ENCODE measurements around the gene SLC38A11. TPM values are rescaled to one million over a fixed set of nuclear protein-coding genes. Genes with fewer than 3 reads are reported as not detected.

Gene SLC38A11
- total and polyA plus RNA-seq, 2 of the 13 experiments (the other 11 are each of a cell fraction or from before 2014, with no cell fraction given) = 14.0 to 14.3 TPM

- peak; percentile 74 for TF ChIP-seq ATF7 (IDR thresholded peaks at IDR 0.05)
- no peak for TF ChIP-seq ATF7 (CRISPR knock-in tag; IDR thresholded peaks at IDR 0.05)
- TF ChIP-seq ZKSCAN5 (CRISPR knock-in tag; IDR thresholded peaks at IDR 0.05) = no peak
- peak; percentile 92 for TF ChIP-seq IRF2 (CRISPR knock-in tag; IDR thresholded peaks at IDR 0.05)
- TF ChIP-seq KMT2B (CRISPR knock-in tag; IDR thresholded peaks at IDR 0.05) = no peak
- TF ChIP-seq SMC3 (IDR thresholded peaks at IDR 0.05; ENCODE audit: low read length) = no peak
- peak; percentile 70; the same call in 1 of the 2 replicates for TF ChIP-seq ZNF503 (CRISPR knock-in tag; IDR thresholded peaks at IDR 0.05)
- no peak for TF ChIP-seq ZNF777 (CRISPR knock-in tag; IDR thresholded peaks at IDR 0.05)
- TF ChIP-seq TMF1 (CRISPR knock-in tag; IDR thresholded peaks at IDR 0.05; ENCODE audit: low read depth) = no peak
- TF ChIP-seq DDIT3 (CRISPR knock-in tag; IDR thresholded peaks at IDR 0.05) = no peak
- TF ChIP-seq KDM4B (CRISPR knock-in tag; IDR thresholded peaks at IDR 0.05) = no peak
- TF ChIP-seq SYNCRIP (IDR thresholded peaks at IDR 0.05; ENCODE audit: insufficient read depth, low read depth, low read length) = no peak
- TF ChIP-seq ZNF329 (CRISPR knock-in tag; IDR thresholded peaks at IDR 0.05; ENCODE audit: low read depth) = no peak
- TF ChIP-seq THAP11 (CRISPR knock-in tag; IDR thresholded peaks at IDR 0.05) = peak; percentile 74; the same call in 1 of the 2 replicates
- peak; percentile 66; the same call in 1 of the 2 replicates for TF ChIP-seq SIX4 (CRISPR knock-in tag; IDR thresholded peaks at IDR 0.05)
- no peak for TF ChIP-seq ZNF292 (CRISPR knock-in tag; IDR thresholded peaks at IDR 0.05; ENCODE audit: borderline replicate concordance, low read depth)
- no peak for TF ChIP-seq ZBTB46 (CRISPR knock-in tag; IDR thresholded peaks at IDR 0.05; ENCODE audit: borderline replicate concordance)
- no peak for TF ChIP-seq ZNF83 (CRISPR knock-in tag; IDR thresholded peaks at IDR 0.05; ENCODE audit: borderline replicate concordance)
- no peak for TF ChIP-seq ARNT (IDR thresholded peaks at IDR 0.05)
- TF ChIP-seq MAZ (IDR thresholded peaks at IDR 0.05; ENCODE audit: borderline replicate concordance, low read depth, low read length) = no peak
- no peak for TF ChIP-seq MAZ (CRISPR knock-in tag; IDR thresholded peaks at IDR 0.05; ENCODE audit: low read depth)
- no peak; the same call in 1 of the 2 replicates for TF ChIP-seq ZBTB21 (CRISPR knock-in tag; IDR thresholded peaks at IDR 0.05)
- no peak for TF ChIP-seq SRSF4 (IDR thresholded peaks at IDR 0.05; ENCODE audit: low read depth, low read length, poor library complexity, severe bottlenecking)
- TF ChIP-seq ZFP41 (CRISPR knock-in tag; IDR thresholded peaks at IDR 0.05; ENCODE audit: borderline replicate concordance) = no peak
- no peak for TF ChIP-seq ZNF225 (CRISPR knock-in tag; IDR thresholded peaks at IDR 0.05)
- no peak for TF ChIP-seq SNAPC2 (CRISPR knock-in tag; IDR thresholded peaks at IDR 0.05)
Observed at GRCh38 chr2:164887434-164888144, 67.7 kb downstream of the SLC38A11 start (continued).

All from HepG2 (cell line).